ENCODE results near the gene NXPH3.

Gene NXPH3

DNA sequence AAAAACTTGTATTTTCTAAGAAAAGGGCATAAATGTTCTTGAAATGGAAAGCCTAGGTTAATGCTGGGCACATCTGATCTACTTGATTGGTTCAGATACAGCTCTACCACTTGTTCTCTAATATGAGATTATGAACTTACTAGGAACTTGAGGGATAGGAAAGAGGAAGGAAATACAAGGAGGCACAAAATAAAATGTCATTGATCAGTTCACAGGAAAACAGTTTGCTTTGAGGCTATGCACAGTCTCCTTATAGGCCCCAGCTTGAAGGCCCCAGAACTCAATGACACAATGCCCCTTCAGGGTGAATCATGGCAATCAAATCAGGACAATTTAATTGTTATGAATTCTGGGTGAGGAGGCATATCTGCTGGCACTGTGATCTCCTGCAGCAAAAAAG is 27.1 kb downstream of the NXPH3 start:
- DNase-seq (ENCODE audit: extremely low spot score), result no peak
- CTCF ChIA-PET, result no interaction called here
- no peak for TF ChIP-seq NFRKB (IDR thresholded peaks at IDR 0.05)
- TF ChIP-seq CTBP1 (IDR thresholded peaks at IDR 0.05; ENCODE audit: borderline replicate concordance), result no peak
- TF ChIP-seq TARDBP (IDR thresholded peaks at IDR 0.05), result no peak
- POLR2A ChIA-PET, result no interaction called here

DNA sequence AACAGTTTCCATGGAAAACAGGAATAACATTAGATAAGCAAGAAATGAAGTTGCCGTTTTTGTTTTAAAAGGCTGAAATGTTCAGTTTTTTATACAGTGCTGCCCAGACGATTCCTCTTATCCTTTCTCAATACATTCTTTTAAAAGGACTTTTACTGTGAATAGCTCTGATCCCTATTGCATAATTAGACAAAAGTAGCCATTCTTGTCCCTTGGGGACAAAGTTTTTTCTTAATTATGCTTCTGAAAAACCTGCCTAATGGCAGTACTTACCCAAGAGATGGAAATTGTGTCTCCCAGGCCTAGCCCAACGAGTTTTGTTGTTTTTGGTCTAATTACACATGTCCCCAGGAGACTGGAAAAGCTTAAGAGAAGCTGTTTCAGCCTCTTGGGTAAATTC is 27.6 kb downstream of the NXPH3 start:
- CTCF ChIA-PET, result no interaction called here
- TF ChIP-seq SP1 (IDR thresholded peaks at IDR 0.05) (no peak), L3MBTL2 (conservative IDR thresholded peaks at IDR 0.05) (no peak), ZNF384 (IDR thresholded peaks at IDR 0.05) (no peak), CTBP1 (IDR thresholded peaks at IDR 0.05; ENCODE audit: borderline replicate concordance) (no peak), FOXA1 (IDR thresholded peaks at IDR 0.05) (no peak), ARNT (IDR thresholded peaks at IDR 0.05) (no peak), FOXM1 (IDR thresholded peaks at IDR 0.05; ENCODE audit: borderline replicate concordance) (no peak), HDGF (IDR thresholded peaks at IDR 0.05; ENCODE audit: borderline replicate concordance) (no peak)
- no peak for DNase-seq (ENCODE audit: extremely low spot score)
- POLR2A ChIA-PET, result no interaction called here

DNA sequence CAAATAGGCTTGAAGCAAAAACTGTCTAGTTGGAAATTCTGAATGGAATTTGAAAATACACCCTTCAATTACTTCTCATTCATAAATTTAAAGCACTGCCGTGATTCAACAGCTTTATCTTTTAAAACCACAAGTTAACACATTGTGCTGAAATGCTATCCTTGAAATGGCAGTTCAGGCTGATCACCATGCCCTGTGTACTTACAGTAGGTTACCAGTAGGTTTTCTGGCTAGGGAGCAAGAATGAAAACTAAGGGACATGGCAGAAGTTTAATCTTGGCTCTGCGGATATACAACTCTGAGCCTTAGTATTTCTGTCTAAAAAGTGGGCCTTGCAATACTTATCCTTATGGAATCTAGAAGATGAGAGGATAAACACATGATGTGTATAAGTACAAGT is 28.0 kb downstream of the NXPH3 start:
- ChIA-PET POLR2A (no interaction called here), CTCF (interaction anchor here (0.6 kb wide), 1 partner anchor 90 kb away, joined by 3 read pairs; no protein-coding TSS in a partner anchor)
- no peak for DNase-seq (ENCODE audit: extremely low spot score)
- no peak for TF ChIP-seq L3MBTL2 (conservative IDR thresholded peaks at IDR 0.05)
- TF ChIP-seq, protein P1, sequence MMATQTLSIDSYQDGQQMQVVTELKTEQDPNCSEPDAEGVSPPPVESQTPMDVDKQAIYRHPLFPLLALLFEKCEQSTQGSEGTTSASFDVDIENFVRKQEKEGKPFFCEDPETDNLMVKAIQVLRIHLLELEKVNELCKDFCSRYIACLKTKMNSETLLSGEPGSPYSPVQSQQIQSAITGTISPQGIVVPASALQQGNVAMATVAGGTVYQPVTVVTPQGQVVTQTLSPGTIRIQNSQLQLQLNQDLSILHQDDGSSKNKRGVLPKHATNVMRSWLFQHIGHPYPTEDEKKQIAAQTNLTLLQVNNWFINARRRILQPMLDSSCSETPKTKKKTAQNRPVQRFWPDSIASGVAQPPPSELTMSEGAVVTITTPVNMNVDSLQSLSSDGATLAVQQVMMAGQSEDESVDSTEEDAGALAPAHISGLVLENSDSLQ (IDR thresholded peaks at IDR 0.05), result no peak
- no peak for TF ChIP-seq SUZ12 (IDR thresholded peaks at IDR 0.05)
- TF ChIP-seq TARDBP (IDR thresholded peaks at IDR 0.05), result no peak
- TF ChIP-seq ARNT (IDR thresholded peaks at IDR 0.05), result no peak
- no peak for TF ChIP-seq ELF4 (IDR thresholded peaks at IDR 0.05)
- no peak for TF ChIP-seq BHLHE40 (IDR thresholded peaks at IDR 0.05; ENCODE audit: borderline replicate concordance)
- TF ChIP-seq FOXM1 (IDR thresholded peaks at IDR 0.05; ENCODE audit: borderline replicate concordance), result no peak
- TF ChIP-seq CTBP1 (IDR thresholded peaks at IDR 0.05; ENCODE audit: borderline replicate concordance), result no peak
- no peak for TF ChIP-seq SP1 (IDR thresholded peaks at IDR 0.05)

DNA sequence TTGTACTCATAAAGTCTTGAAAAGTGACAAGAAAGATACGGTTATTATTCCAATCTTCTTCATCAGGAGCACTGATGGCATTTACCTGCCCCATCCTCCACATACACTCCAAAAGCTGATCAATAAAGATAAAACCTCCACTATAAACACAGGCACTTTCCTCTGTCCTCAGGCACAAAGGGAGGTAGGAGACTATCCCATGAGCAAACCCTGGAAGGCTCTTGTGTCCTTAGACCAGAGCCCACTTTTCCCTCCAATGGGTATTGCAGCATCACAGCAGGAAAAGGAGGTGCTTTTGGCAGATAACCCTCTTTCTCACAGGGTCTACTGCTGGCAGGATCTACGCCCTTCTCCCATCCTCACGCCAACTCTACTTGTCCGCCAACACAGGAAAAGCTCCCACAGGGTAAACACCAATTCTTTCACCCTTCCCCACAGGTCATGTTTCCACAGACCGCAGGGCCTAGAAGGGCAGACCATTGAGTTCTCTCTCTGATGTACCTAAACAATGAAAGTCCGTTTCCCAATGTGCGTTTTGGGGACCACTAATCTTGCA is 28.7 kb downstream of the NXPH3 start:
- TF ChIP-seq ZNF384 (IDR thresholded peaks at IDR 0.05), result no peak
- TF ChIP-seq FOXA1 (IDR thresholded peaks at IDR 0.05), result no peak
- TF ChIP-seq NFRKB (IDR thresholded peaks at IDR 0.05), result no peak
- no peak for TF ChIP-seq ARNT (IDR thresholded peaks at IDR 0.05)
- no peak for TF ChIP-seq ELF4 (IDR thresholded peaks at IDR 0.05)
- TF ChIP-seq L3MBTL2 (conservative IDR thresholded peaks at IDR 0.05), result no peak
- TF ChIP-seq SP1 (IDR thresholded peaks at IDR 0.05), result no peak
- no peak for TF ChIP-seq CTBP1 (IDR thresholded peaks at IDR 0.05; ENCODE audit: borderline replicate concordance)
- no peak for TF ChIP-seq FOXM1 (IDR thresholded peaks at IDR 0.05; ENCODE audit: borderline replicate concordance)
- TF ChIP-seq TARDBP (IDR thresholded peaks at IDR 0.05), result no peak
- no peak for TF ChIP-seq LEF1 (IDR thresholded peaks at IDR 0.05; ENCODE audit: borderline replicate concordance)
- no peak for TF ChIP-seq SUZ12 (IDR thresholded peaks at IDR 0.05)
- no peak for TF ChIP-seq FOXK2 (IDR thresholded peaks at IDR 0.05)
- TF ChIP-seq HDGF (IDR thresholded peaks at IDR 0.05; ENCODE audit: borderline replicate concordance), result no peak
- TF ChIP-seq BHLHE40 (IDR thresholded peaks at IDR 0.05; ENCODE audit: borderline replicate concordance), result no peak
- no peak for DNase-seq (ENCODE audit: extremely low spot score)
- ChIA-PET CTCF (interaction anchor here (0.6 kb wide), 1 partner anchor 89 kb away, joined by 3 read pairs; no protein-coding TSS in a partner anchor), POLR2A (no interaction called here)

DNA sequence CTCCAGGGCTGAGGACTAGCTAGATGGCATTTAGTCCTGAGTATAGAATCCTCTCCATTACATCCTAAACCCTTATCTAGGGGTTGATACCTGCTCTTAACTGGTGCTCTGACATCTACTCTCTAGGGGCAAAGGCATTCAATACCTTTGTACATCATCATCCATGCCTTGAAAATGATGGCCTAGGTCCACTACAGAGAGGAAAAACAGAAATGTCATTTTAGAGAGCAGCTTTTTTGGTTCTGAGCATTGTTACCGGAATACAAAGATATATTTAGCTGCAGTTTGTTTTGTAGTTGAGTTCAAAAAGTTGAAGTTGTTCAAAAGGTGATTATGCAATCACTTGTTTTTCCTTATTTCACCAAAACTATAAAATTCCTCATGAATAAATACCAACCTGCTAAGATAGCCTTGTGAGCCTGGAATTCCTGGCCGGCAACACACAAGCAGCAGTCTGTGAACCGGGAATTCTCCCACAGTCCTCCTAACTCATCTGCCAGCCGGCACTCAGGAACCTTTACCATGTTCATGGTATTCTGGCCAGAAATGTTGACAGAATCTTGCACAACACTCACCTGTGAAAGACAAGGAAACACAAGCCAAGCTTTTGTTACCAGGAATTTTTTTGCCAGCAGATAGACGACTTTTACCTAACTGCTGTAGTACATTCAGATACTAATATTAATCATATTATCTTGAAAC is 35.4 kb downstream of the NXPH3 start:
- DNase-seq (ENCODE audit: extremely low spot score), result no peak
- ChIA-PET POLR2A (no interaction called here), CTCF (no interaction called here)
- TF ChIP-seq TARDBP (IDR thresholded peaks at IDR 0.05) (no peak), HDGF (IDR thresholded peaks at IDR 0.05; ENCODE audit: borderline replicate concordance) (no peak), CTBP1 (IDR thresholded peaks at IDR 0.05; ENCODE audit: borderline replicate concordance) (no peak), ELF4 (IDR thresholded peaks at IDR 0.05) (no peak), ARNT (IDR thresholded peaks at IDR 0.05) (no peak), BHLHE40 (IDR thresholded peaks at IDR 0.05; ENCODE audit: borderline replicate concordance) (no peak)

DNA sequence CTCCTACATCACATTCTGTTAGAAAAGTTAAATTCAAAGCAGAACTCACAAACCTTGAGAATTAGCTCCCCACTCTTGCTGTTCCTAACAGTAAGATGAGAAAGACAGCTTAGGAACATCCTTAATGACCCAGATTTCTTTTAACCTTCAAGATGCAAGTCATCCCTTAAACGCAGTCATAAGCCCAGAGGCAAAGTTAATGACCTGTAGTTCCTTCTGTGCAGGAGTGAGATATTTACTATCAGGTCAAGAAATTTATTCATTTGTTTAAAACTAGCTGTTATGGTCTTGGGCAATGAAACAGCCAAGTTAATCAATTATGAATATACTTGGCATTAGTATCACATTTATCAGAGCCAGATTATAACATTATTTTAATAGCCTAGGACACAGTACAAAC is 37.1 kb downstream of the NXPH3 start:
- CTCF ChIA-PET, result no interaction called here
- TF ChIP-seq L3MBTL2 (conservative IDR thresholded peaks at IDR 0.05) (no peak), ELF4 (IDR thresholded peaks at IDR 0.05) (no peak), SUZ12 (IDR thresholded peaks at IDR 0.05) (no peak), NFRKB (IDR thresholded peaks at IDR 0.05) (no peak), TARDBP (IDR thresholded peaks at IDR 0.05) (no peak), FOXM1 (IDR thresholded peaks at IDR 0.05; ENCODE audit: borderline replicate concordance) (no peak), ARNT (IDR thresholded peaks at IDR 0.05) (no peak)
- TF ChIP-seq, protein P1 (IDR thresholded peaks at IDR 0.05), result no peak
- POLR2A ChIA-PET, result no interaction called here
- DNase-seq (ENCODE audit: extremely low spot score), result no peak

DNA sequence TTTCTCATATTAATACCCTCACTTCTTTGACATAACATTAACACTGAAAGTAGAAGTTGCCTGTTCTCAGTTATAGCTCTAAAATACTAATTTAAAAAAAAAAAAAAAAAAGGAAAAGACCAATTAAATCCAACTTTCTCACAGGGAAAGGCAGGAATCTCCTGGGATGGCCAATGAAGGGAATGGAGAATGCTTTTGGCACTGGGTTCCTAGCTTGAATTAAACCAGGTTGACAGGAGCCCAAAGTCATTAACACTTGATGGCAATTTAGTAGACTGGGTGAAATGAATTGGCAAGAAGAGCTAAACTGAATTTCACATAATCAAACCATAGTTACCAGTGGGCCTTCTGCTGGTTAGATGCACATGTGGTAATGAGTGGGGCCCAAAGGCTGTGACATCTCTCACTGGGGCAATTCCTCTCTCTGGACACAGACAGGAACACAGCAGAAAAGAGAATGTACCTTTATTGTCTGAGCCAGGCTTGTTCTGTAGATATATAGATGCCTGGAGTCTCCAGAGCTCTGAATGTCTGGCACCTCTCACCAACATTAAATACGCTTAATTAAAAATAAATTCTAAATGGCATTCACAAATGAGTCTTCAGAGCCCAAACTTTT is 37.6 kb downstream of the NXPH3 start:
- CTCF ChIA-PET, result no interaction called here
- no peak for TF ChIP-seq CTBP1 (IDR thresholded peaks at IDR 0.05; ENCODE audit: borderline replicate concordance)
- no peak for TF ChIP-seq FOXA1 (IDR thresholded peaks at IDR 0.05)
- no peak for TF ChIP-seq ELF4 (IDR thresholded peaks at IDR 0.05)
- TF ChIP-seq TARDBP (IDR thresholded peaks at IDR 0.05), result no peak
- TF ChIP-seq ARNT (IDR thresholded peaks at IDR 0.05), result no peak
- TF ChIP-seq SP1 (IDR thresholded peaks at IDR 0.05), result no peak
- TF ChIP-seq, protein P1 (IDR thresholded peaks at IDR 0.05), result no peak
- no peak for TF ChIP-seq FOXK2 (IDR thresholded peaks at IDR 0.05)
- TF ChIP-seq SUZ12 (IDR thresholded peaks at IDR 0.05), result no peak
- POLR2A ChIA-PET, result no interaction called here
- DNase-seq (ENCODE audit: extremely low spot score), result no peak

All from HEK293T (cell line).